PFSK-1 (cell line): ENCODE results near the gene ANKK1.

ENCODE experiments used
- FOXP2 ChIP-seq: optimal IDR thresholded peaks from 2 replicates; pipeline ENCODE3; 2011; ENCODE audit warnings: borderline replicate concordance, control low read depth, inconsistent platforms; ENCODE audit not compliant: insufficient read depth; ENCODE audit errors: extremely low read length, extremely low read depth
- POLR2AphosphoS5 ChIP-seq: IDR thresholded peaks from 2 replicates; pipeline ENCODE4 v1.6.1; 2012; ENCODE audit warnings: low read depth, mild to moderate bottlenecking, control low read depth, low read length, moderate library complexity
- SIN3A ChIP-seq: IDR thresholded peaks from 2 replicates; pipeline ENCODE4 v1.6.1; 2012; ENCODE audit warnings: mild to moderate bottlenecking, low read length, moderate library complexity, borderline replicate concordance; ENCODE audit not compliant: insufficient read depth
- TAF1 ChIP-seq: IDR thresholded peaks from 2 replicates; pipeline ENCODE4 v1.6.1; 2012; ENCODE audit warnings: low read length, control low read depth, borderline replicate concordance; ENCODE audit not compliant: insufficient read depth
- TF ChIP-seq, protein P1 (sequence below), 2 experiments: IDR thresholded peaks; 2 replicates each; pipeline versions ENCODE4 v1.6.1 to v1.8.0; 2011 to 2012; ENCODE audit warnings: low read depth in 2 of 2, low read length in 2 of 2, control low read depth in 1 of 2, inconsistent platforms in 1 of 2, mild to moderate bottlenecking in 1 of 2, moderate library complexity in 1 of 2; ENCODE audit not compliant: insufficient read depth in 1 of 2

The ANKK1 gene

DNA sequence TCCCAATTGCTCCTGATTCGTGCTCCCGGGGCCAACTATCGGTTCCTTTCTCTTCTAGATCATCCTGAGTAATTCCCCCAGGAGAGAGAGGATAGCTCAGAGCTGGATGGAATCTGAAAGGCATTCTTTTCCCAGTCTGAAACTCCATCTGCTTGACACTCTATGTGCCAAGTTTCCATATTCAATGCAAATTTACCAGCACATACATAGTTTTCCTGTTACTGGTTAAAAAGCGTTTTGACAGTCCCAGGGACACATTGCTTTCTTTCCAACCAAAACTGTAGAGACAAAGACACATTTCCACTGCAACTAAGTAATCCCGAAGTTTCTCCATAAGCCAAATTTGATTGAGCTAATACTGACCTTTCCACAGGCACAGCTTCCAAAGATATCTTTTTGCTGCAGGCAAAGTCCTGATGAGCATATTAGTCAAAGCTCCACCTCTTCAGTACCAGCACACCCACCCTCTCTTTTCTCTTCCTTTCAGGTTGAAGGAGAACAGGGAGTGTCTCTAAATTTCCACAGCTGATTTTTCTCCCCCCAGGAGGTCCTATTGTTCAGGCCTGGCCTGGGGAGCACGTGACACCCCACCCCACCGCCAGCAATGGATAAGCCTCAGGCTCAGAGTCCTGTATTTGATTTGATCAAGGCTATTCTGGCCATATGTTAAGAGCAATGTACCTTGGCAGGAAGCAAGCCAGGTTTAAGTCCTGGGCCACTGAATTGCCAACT lies 9.7 kb upstream of the ANKK1 start:
- TF ChIP-seq, protein P1, sequence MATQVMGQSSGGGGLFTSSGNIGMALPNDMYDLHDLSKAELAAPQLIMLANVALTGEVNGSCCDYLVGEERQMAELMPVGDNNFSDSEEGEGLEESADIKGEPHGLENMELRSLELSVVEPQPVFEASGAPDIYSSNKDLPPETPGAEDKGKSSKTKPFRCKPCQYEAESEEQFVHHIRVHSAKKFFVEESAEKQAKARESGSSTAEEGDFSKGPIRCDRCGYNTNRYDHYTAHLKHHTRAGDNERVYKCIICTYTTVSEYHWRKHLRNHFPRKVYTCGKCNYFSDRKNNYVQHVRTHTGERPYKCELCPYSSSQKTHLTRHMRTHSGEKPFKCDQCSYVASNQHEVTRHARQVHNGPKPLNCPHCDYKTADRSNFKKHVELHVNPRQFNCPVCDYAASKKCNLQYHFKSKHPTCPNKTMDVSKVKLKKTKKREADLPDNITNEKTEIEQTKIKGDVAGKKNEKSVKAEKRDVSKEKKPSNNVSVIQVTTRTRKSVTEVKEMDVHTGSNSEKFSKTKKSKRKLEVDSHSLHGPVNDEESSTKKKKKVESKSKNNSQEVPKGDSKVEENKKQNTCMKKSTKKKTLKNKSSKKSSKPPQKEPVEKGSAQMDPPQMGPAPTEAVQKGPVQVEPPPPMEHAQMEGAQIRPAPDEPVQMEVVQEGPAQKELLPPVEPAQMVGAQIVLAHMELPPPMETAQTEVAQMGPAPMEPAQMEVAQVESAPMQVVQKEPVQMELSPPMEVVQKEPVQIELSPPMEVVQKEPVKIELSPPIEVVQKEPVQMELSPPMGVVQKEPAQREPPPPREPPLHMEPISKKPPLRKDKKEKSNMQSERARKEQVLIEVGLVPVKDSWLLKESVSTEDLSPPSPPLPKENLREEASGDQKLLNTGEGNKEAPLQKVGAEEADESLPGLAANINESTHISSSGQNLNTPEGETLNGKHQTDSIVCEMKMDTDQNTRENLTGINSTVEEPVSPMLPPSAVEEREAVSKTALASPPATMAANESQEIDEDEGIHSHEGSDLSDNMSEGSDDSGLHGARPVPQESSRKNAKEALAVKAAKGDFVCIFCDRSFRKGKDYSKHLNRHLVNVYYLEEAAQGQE (IDR thresholded peaks at IDR 0.05; ENCODE audit: insufficient read depth in 1 of 2, low read depth in 2 of 2, low read length in 2 of 2), result no peak
- TF ChIP-seq TAF1 (no peak), FOXP2 (no peak), SIN3A (no peak), POLR2AphosphoS5 (no peak)

- TF ChIP-seq SIN3A, result no peak
- no peak for TF ChIP-seq TAF1
- TF ChIP-seq, protein P1 (IDR thresholded peaks at IDR 0.05; ENCODE audit: insufficient read depth in 1 of 2, low read depth in 2 of 2, low read length in 2 of 2), result no peak
- TF ChIP-seq POLR2AphosphoS5, result no peak
- no peak for TF ChIP-seq FOXP2
These were observed 8.9 kb upstream of the ANKK1 start for GRCh38 chr11:113378692-113379091.

DNA sequence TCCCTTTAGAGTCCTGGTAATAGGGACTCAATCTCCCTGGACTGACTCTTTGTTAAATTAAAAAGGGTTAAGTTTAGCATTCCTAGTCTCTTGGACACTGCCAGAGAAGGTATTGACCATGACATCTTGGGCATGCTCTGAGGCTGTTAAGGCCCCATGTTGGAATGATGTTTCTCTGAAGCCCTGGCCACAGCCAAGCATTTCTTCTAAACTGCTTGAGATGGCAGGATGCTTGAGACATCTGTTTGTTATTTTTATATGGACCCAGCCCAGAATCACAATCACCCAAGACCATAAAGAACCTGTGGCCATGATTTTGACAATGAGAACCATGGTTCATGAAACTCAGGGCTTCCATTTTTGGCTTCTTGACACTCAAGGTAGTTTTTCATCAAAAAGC lies 5.5 kb upstream of the ANKK1 start:
- TF ChIP-seq, protein P1 (IDR thresholded peaks at IDR 0.05; ENCODE audit: insufficient read depth in 1 of 2, low read depth in 2 of 2, low read length in 2 of 2), result no peak
- no peak for TF ChIP-seq POLR2AphosphoS5
- no peak for TF ChIP-seq TAF1
- TF ChIP-seq FOXP2, result no peak
- no peak for TF ChIP-seq SIN3A

- TF ChIP-seq POLR2AphosphoS5 (no peak), SIN3A (no peak), FOXP2 (no peak), TAF1 (no peak)
- TF ChIP-seq, protein P1 (IDR thresholded peaks at IDR 0.05; ENCODE audit: insufficient read depth in 1 of 2, low read depth in 2 of 2, low read length in 2 of 2), result no peak
These were observed 3.0 kb upstream of the ANKK1 start for GRCh38 chr11:113384551-113384950.
